Body of pancreas (tissue), 2 donors: ENCODE data around the gene ZBED6. TPM values are rescaled to one million over a fixed set of nuclear protein-coding genes. Genes with fewer than 3 reads are reported as not detected.

Experiments used
- small RNA-seq: library from RNA; depleted of rRNA; stranded (forward); fragments of <200 nt; gene quantifications from one replicate; pipeline ENCODE3, GENCODE V24; 2016
- total RNA-seq, 2 donors: library from RNA; depleted of rRNA; stranded (reverse); fragments of >200 nt; gene quantifications; one replicate each; pipeline ENCODE4 v1.1.0, GENCODE V29; 2016

The ZBED6 gene
- total RNA-seq, 2 donors from 2014 or later: 7.8 to 20.8 TPM

Small RNAs within 50 kb of the gene (small RNA-seq; reads per million reads assigned to genes)
- gene ZC3H11A: not detected

Other genes starting within 250 kb of the ZBED6 start
- 10 to 100 TPM; 27.5 to 31.3 TPM for gene ATP2B4, start 168.8 kb upstream of the ZBED6 start, total RNA-seq
- under 1 TPM in 1 of 2 donors, not detected in 1; under 0.01 TPM for gene LAX1, start 30.4 kb upstream of the ZBED6 start, total RNA-seq
- gene ZC3H11A, start within 50 bp of the ZBED6 start, total RNA-seq: 10 to 100 TPM; 65.6 to 66.9 TPM
- gene SNRPE, start 66.0 kb downstream of the ZBED6 start, total RNA-seq: 10 to 100 TPM; 27.2 to 80.8 TPM